Pancreas (tissue), 10 donors: ENCODE results near the gene CNOT1. TPM values are rescaled to one million over a fixed set of nuclear protein-coding genes. Genes with fewer than 3 reads are reported as not detected.

Source experiments
- ATAC-seq, 4 donors: fragments of 200-7000 bp; cut with Tn5 transposase; one replicate each; pipeline versions ENCODE4 v1.8.0 to v1.9.1; 2020; ENCODE audit warnings: mild to moderate bottlenecking in 4 of 4, moderate library complexity in 4 of 4
- DNase-seq, 6 donors: peaks; one replicate each; pipeline ENCODE4 v3.0.0-alpha.2; 2020
- FAIRE-seq: peaks from 2 replicates; lab custom pipeline; 2012; peaks lifted over from hg19 to GRCh38; lab: Jason Lieb, UNC
- H3K27ac ChIP-seq, 4 donors: fragments of 200-600 bp; sonication (generic); 1 replicate in 3 of 4; 2 replicates in 1 of 4; pipeline versions ENCODE4 v1.5.0 to v1.8.0; 2020
- H3K27me3 ChIP-seq, 4 donors: fragments of 200-600 bp; one replicate each; pipeline ENCODE4 v1.8.0; 2021
- H3K36me3 ChIP-seq, 3 donors: fragments of 200-600 bp; sonication (generic) in 1 of 3; one replicate each; pipeline versions ENCODE4 v1.5.0 to v1.8.0; 2020 to 2021
- H3K4me1 ChIP-seq, 3 donors: fragments of 200-600 bp; one replicate each; pipeline ENCODE4 v1.8.0; 2021
- H3K4me3 ChIP-seq, 4 donors: fragments of 200-600 bp; sonication (generic) in 2 of 4; one replicate each; pipeline versions ENCODE4 v1.5.0 to v1.8.0; 2020 to 2021
- H3K9me3 ChIP-seq, 4 donors: fragments of 200-600 bp; one replicate each; pipeline ENCODE4 v1.8.0; 2021
- WGBS, 2 donors: extraction: QIAGEN DNeasy Blood & Tissue Kit; methylation state at CpG; one replicate each; pipeline ENCODE4 v1.1.7; 2013; 5-methylcytosine and 5-hydroxymethylcytosine counted together
- intact Hi-C, 3 donors: fragments of 100-400 bp; cut with DNase I; formaldehyde crosslinking; loops; one replicate each; pipeline versions ENCODE4 v1.11.1 to v1.14.2; 2022
- polyA plus RNA-seq, 2 donors: library from polyadenylated mRNA; stranded (reverse); fragments of 200-250 nt; gene quantifications; one replicate each; pipeline ENCODE4 v1.2.3, GENCODE V29; 2013
- total RNA-seq, 6 donors: library from RNA; stranded (reverse); fragmentation: NEBNext Ultra II Directional in 4 of 6; extraction: Animal tissue kit (Norgen Biotek cat#: 25700) in 4 of 6; gene quantifications; one replicate each; pipeline versions ENCODE4 v1.2.1 to v1.2.4, GENCODE V29; 2021 to 2023
- TF ChIP-seq, protein P1 (sequence below), 4 donors: fragments of 200-600 bp; sonication (generic) in 3 of 4; IDR thresholded peaks; one replicate each; pipeline versions ENCODE4 v1.5.0 to v1.8.0; 2021; ENCODE audit warnings: antibody characterized with exemption in 4 of 4
- donor health status: healthy with polysubstance abuse.
- donor health status: DM: no; HTN: no; CAD: no; lungs with moderate emphysema.
- donor health status: DM: no; HTN: no; CAD: no.
- donor health status: control.
- donor health status: control.
- donor health status: Bipolar disorder and iron deficiency.
- donor health status: DM: yes; HTN: yes; CAD: no.
- donor health status: DM: no; HTN: no; CAD: no.
- donor health status: DM: no; HTN: no; CAD: no.
- donor health status: DM: yes; HTN: yes; CAD: no.

Gene CNOT1
- total and polyA plus RNA-seq, 8 donors, result 24.3 to 84.4 (median 60.0) TPM

DNA sequence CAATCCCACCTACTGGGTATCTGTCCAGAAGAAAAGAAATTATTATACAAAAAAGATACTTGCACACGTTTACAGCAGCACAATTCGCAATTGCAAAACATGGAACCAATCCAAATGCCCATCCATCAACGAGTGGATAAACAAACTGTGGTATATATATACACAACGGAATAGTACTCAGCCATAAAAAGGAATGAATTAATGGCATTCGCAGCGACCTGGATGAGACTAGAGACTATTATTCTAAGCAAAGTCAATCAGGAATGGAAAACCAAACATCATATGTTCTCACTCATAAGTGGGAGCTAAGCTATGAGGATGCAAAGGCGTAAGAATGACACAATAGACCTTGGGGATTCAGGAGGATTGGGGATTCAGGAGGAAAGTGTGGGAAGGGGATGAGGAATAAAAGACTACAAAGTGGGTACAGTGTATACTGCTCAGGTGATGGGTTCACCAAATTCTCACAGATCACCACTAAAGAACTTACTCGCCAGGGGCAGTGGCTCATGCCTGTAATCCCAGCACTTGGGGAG is 21.0 kb downstream of the CNOT1 start:
- WGBS, 2 donors, result 82 to 87% methylated on average over 8 of the region's 8 CpGs
- no peak for FAIRE-seq

GRCh38 chr16:58605562-58605961 is 24.1 kb downstream of the CNOT1 start:
- ATAC-seq (no peak), FAIRE-seq (no peak)
- no peak overlapping the region for H3K27ac ChIP-seq

More for the DNA sequence above, 21.0 kb downstream of the CNOT1 start:
- Histone ChIP-seq H3K27me3 (no peaks in the 10 kb centered on the region), H3K4me3 (no peak overlapping the region), H3K27ac (no peak overlapping the region), H3K36me3 (no peaks in the 10 kb centered on the region), H3K9me3 (no peaks in the 10 kb centered on the region), H3K4me1 (peaks cover 8 to 21% (median 14%) of the 10 kb centered on the region in 3 donors)
- ATAC-seq (no peak), DNase-seq (no peak)
- TF ChIP-seq, protein P1, sequence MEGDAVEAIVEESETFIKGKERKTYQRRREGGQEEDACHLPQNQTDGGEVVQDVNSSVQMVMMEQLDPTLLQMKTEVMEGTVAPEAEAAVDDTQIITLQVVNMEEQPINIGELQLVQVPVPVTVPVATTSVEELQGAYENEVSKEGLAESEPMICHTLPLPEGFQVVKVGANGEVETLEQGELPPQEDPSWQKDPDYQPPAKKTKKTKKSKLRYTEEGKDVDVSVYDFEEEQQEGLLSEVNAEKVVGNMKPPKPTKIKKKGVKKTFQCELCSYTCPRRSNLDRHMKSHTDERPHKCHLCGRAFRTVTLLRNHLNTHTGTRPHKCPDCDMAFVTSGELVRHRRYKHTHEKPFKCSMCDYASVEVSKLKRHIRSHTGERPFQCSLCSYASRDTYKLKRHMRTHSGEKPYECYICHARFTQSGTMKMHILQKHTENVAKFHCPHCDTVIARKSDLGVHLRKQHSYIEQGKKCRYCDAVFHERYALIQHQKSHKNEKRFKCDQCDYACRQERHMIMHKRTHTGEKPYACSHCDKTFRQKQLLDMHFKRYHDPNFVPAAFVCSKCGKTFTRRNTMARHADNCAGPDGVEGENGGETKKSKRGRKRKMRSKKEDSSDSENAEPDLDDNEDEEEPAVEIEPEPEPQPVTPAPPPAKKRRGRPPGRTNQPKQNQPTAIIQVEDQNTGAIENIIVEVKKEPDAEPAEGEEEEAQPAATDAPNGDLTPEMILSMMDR (IDR thresholded peaks at IDR 0.05), result no peak
- intact Hi-C loops, result no loop called here

GRCh38 chr16:58591083-58591482 is 38.5 kb downstream of the CNOT1 start:
- ATAC-seq, result no peak
- FAIRE-seq, result no peak

More at GRCh38 chr16:58605562-58605961, 24.1 kb downstream of the CNOT1 start:
- H3K9me3 ChIP-seq, result no peaks in the 10 kb centered on the region
- 97 to 98% methylated on average over 7 of the region's 7 CpGs for whole genome bisulfite sequencing, 2 donors
- DNase-seq, result no peak
- intact Hi-C loops, result no loop called here
- TF ChIP-seq, protein P1 (IDR thresholded peaks at IDR 0.05), result no peak
- H3K4me3 ChIP-seq, result no peak overlapping the region
- no peaks in the 10 kb centered on the region for H3K36me3 ChIP-seq
- peaks cover 0 to 8% (median 0%) of the 10 kb centered on the region in 3 donors for H3K4me1 ChIP-seq
- H3K27me3 ChIP-seq, result no peaks in the 10 kb centered on the region

GRCh38 chr16:58589326-58589905 is 40.2 kb downstream of the CNOT1 start:
- no peak overlapping the region for H3K4me3 ChIP-seq
- H3K36me3 ChIP-seq, result peaks cover 0 to 58% (median 23%) of the 10 kb centered on the region in 3 donors
- FAIRE-seq (no peak), ATAC-seq (no peak), DNase-seq (no peak)
- no peaks in the 10 kb centered on the region for H3K27me3 ChIP-seq
- intact Hi-C loops, result loop anchor here in 1 of 3 donors (10.0 kb wide), 1 partner anchor 55 kb away; no protein-coding TSS in a partner anchor
- WGBS, 2 donors, result 82 to 84% methylated on average over 10 of the region's 10 CpGs
- H3K9me3 ChIP-seq, result no peaks in the 10 kb centered on the region
- H3K27ac ChIP-seq, result no peak overlapping the region
- no peaks in the 10 kb centered on the region for H3K4me1 ChIP-seq
- TF ChIP-seq, protein P1 (IDR thresholded peaks at IDR 0.05), result no peak

More at GRCh38 chr16:58591083-58591482, 38.5 kb downstream of the CNOT1 start:
- no peak overlapping the region for H3K27ac ChIP-seq
- WGBS, 2 donors, result 69 to 71% methylated on average over 4 of the region's 4 CpGs
- TF ChIP-seq, protein P1 (IDR thresholded peaks at IDR 0.05), result no peak
- no peak overlapping the region for H3K4me3 ChIP-seq
- intact Hi-C loops, result no loop called here
- H3K27me3 ChIP-seq, result no peaks in the 10 kb centered on the region
- peaks cover 7 to 53% (median 16%) of the 10 kb centered on the region in 3 donors for H3K36me3 ChIP-seq
- H3K4me1 ChIP-seq, result no peaks in the 10 kb centered on the region
- DNase-seq, result no peak
- no peaks in the 10 kb centered on the region for H3K9me3 ChIP-seq

DNA sequence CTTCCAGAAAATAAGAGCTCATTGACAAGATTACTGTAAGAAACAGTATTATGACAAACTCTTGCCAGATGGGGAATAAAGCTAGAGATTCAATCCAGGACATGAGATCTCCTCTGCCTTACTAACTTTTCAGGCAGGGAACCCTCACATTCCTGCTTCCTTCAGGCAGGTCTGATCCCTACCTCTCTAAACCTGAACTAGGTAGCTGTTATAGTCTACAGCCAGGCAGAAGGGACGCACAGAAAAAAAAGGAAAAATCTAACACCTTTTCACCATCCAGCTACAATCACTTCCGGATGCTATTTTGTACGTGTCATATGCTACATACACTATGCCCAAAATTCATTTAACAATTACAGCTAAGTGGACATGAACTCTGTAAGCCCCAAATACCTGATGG is 41.2 kb downstream of the CNOT1 start:
- peaks cover 0 to 52% (median 25%) of the 10 kb centered on the region in 3 donors for H3K36me3 ChIP-seq
- no peaks in the 10 kb centered on the region for H3K4me1 ChIP-seq
- no peak overlapping the region for H3K4me3 ChIP-seq
- TF ChIP-seq, protein P1 (IDR thresholded peaks at IDR 0.05), result no peak
- no peaks in the 10 kb centered on the region for H3K27me3 ChIP-seq
- H3K9me3 ChIP-seq, result no peaks in the 10 kb centered on the region
- intact Hi-C loops, result loop anchor here in 1 of 3 donors (10.0 kb wide), 1 partner anchor 54 kb away; no protein-coding TSS in a partner anchor
- FAIRE-seq (no peak), ATAC-seq (no peak), DNase-seq (no peak)
- 77 to 93% methylated on average over 3 of the region's 3 CpGs for WGBS, 2 donors
- no peak overlapping the region for H3K27ac ChIP-seq
